ENCODE measurements around the gene SPOCK2.

GRCh38 chr10:72081210-72081609 is 7.1 kb downstream of the SPOCK2 start:
- TF ChIP-seq EP300 (IDR thresholded peaks at IDR 0.05) (no peak), CTCF (IDR thresholded peaks at IDR 0.05) (no peak), POLR2A (IDR thresholded peaks at IDR 0.05; ENCODE audit: low read depth) (no peak)

All from esophagus muscularis mucosa (tissue), 4 donors.